ENCODE data around the gene MPHOSPH6. TPM values are rescaled to one million over a fixed set of nuclear protein-coding genes. Genes with fewer than 3 reads are reported as not detected.
"Not testable (repeated sequence)": the region's sequence is repeated elsewhere in the genome, so short reads cannot be mapped to it uniquely, and the experiment has no call there.

The MPHOSPH6 gene
- total RNA-seq, 1 experiment from 2014 or later = 23.5 TPM

GRCh38 chr16:82111944-82112343, 58.1 kb downstream of the MPHOSPH6 start:
- no peak overlapping the region for H3K9ac ChIP-seq (ENCODE audit: low read length)
- POLR2A ChIA-PET (ENCODE audit: unreplicated experiment) = no interaction called here
- H3K36me3 ChIP-seq (ENCODE audit: low read depth, low read length) = no peaks in the 10 kb centered on the region

GRCh38 chr16:82109266-82109665, 60.8 kb downstream of the MPHOSPH6 start:
- intact Hi-C loops (cut with micrococcal nuclease) = not testable (repeated sequence)

More at GRCh38 chr16:82111944-82112343, 58.1 kb downstream of the MPHOSPH6 start:
- H3K27me3 ChIP-seq (ENCODE audit: low read length) = no peaks in the 10 kb centered on the region
- ATAC-seq (peak; percentile 37; the same call in 1 of the 2 replicates), DNase-seq (peak; percentile 44)
- H3K27ac ChIP-seq (ENCODE audit: low read length) = no peak overlapping the region
- H3K4me3 ChIP-seq (ENCODE audit: low read length) = no peak overlapping the region
- no TSS peak for BruUV-seq (replicated peaks)
- TF ChIP-seq CTCF (conservative IDR thresholded peaks at IDR 0.05; ENCODE audit: low read depth, low read length) (no peak), EZH2phosphoT487 (IDR thresholded peaks at IDR 0.05; ENCODE audit: borderline replicate concordance, low read length) (no peak), EZH2 (IDR thresholded peaks at IDR 0.05; ENCODE audit: low read length, unreplicated experiment) (no peak)
- no peak overlapping the region for H3K4me2 ChIP-seq (ENCODE audit: low read length)
- H3K4me1 ChIP-seq (ENCODE audit: insufficient read depth, low read length) = peaks cover 10% of the 10 kb centered on the region
- no peaks in the 10 kb centered on the region for H3K79me2 ChIP-seq (ENCODE audit: low read length)
- no peaks in the 10 kb centered on the region for H4K20me1 ChIP-seq (ENCODE audit: low read length)
- no peak overlapping the region for H2AFZ ChIP-seq (ENCODE audit: low read length)
- intact Hi-C loops (cut with micrococcal nuclease) = no loop called here
- H3K9me3 ChIP-seq (ENCODE audit: low read length) = no peaks in the 10 kb centered on the region
- no peaks in the 10 kb centered on the region for H3F3A ChIP-seq (ENCODE audit: low read length, unreplicated experiment)
- CTCF ChIA-PET = no interaction called here
- no peaks in the 10 kb centered on the region for H3K9me2 ChIP-seq (replicated peaks; ENCODE audit: low read length)

GRCh38 chr16:82108774-82109173, 61.2 kb downstream of the MPHOSPH6 start:
- Histone ChIP-seq H3K4me2 (ENCODE audit: low read length) (no peak overlapping the region), H4K20me1 (ENCODE audit: low read length) (no peaks in the 10 kb centered on the region), H2AFZ (ENCODE audit: low read length) (no peak overlapping the region), H3K9me2 (replicated peaks; ENCODE audit: low read length) (no peaks in the 10 kb centered on the region), H3K36me3 (ENCODE audit: low read depth, low read length) (no peaks in the 10 kb centered on the region), H3K9me3 (ENCODE audit: low read length) (no peaks in the 10 kb centered on the region), H3K27me3 (ENCODE audit: low read length) (no peaks in the 10 kb centered on the region), H3K79me2 (ENCODE audit: low read length) (no peaks in the 10 kb centered on the region), H3K9ac (ENCODE audit: low read length) (no peak overlapping the region), H3K4me1 (ENCODE audit: insufficient read depth, low read length) (peaks cover 10% of the 10 kb centered on the region), H3F3A (ENCODE audit: low read length, unreplicated experiment) (no peaks in the 10 kb centered on the region), H3K27ac (ENCODE audit: low read length) (no peak overlapping the region), H3K4me3 (ENCODE audit: low read length) (no peak overlapping the region)
- POLR2A ChIA-PET (ENCODE audit: unreplicated experiment) = no interaction called here
- intact Hi-C loops (cut with micrococcal nuclease) = no loop called here
- CTCF ChIA-PET = no interaction called here
- TF ChIP-seq CTCF (conservative IDR thresholded peaks at IDR 0.05; ENCODE audit: low read depth, low read length) = no peak
- no peak for TF ChIP-seq EZH2phosphoT487 (IDR thresholded peaks at IDR 0.05; ENCODE audit: borderline replicate concordance, low read length)
- TF ChIP-seq EZH2 (IDR thresholded peaks at IDR 0.05; ENCODE audit: low read length, unreplicated experiment) = no peak
- ATAC-seq (no peak), DNase-seq (no peak)
- BruUV-seq (replicated peaks) = no TSS peak

More at GRCh38 chr16:82109266-82109665, 60.8 kb downstream of the MPHOSPH6 start:
- H4K20me1 ChIP-seq (ENCODE audit: low read length); H3K79me2 ChIP-seq (ENCODE audit: low read length); H3K4me2 ChIP-seq (ENCODE audit: low read length); H3K27ac ChIP-seq (ENCODE audit: low read length); H3K36me3 ChIP-seq (ENCODE audit: low read depth, low read length); BruUV-seq (replicated peaks); POLR2A ChIA-PET (ENCODE audit: unreplicated experiment); H3F3A ChIP-seq (ENCODE audit: low read length, unreplicated experiment); H3K9me3 ChIP-seq (ENCODE audit: low read length); H2AFZ ChIP-seq (ENCODE audit: low read length); H3K9ac ChIP-seq (ENCODE audit: low read length); DNase-seq; ATAC-seq; H3K9me2 ChIP-seq (replicated peaks; ENCODE audit: low read length); H3K4me1 ChIP-seq (ENCODE audit: insufficient read depth, low read length); CTCF ChIA-PET; H3K27me3 ChIP-seq (ENCODE audit: low read length); H3K4me3 ChIP-seq (ENCODE audit: low read length): not testable (repeated sequence)

Data from PC-3 (cell line).